ENCODE results near the gene CCDC91.

- TF ChIP-seq, protein P1, sequence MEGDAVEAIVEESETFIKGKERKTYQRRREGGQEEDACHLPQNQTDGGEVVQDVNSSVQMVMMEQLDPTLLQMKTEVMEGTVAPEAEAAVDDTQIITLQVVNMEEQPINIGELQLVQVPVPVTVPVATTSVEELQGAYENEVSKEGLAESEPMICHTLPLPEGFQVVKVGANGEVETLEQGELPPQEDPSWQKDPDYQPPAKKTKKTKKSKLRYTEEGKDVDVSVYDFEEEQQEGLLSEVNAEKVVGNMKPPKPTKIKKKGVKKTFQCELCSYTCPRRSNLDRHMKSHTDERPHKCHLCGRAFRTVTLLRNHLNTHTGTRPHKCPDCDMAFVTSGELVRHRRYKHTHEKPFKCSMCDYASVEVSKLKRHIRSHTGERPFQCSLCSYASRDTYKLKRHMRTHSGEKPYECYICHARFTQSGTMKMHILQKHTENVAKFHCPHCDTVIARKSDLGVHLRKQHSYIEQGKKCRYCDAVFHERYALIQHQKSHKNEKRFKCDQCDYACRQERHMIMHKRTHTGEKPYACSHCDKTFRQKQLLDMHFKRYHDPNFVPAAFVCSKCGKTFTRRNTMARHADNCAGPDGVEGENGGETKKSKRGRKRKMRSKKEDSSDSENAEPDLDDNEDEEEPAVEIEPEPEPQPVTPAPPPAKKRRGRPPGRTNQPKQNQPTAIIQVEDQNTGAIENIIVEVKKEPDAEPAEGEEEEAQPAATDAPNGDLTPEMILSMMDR (IDR thresholded peaks at IDR 0.05) = no peak
- TF ChIP-seq, protein P2, sequence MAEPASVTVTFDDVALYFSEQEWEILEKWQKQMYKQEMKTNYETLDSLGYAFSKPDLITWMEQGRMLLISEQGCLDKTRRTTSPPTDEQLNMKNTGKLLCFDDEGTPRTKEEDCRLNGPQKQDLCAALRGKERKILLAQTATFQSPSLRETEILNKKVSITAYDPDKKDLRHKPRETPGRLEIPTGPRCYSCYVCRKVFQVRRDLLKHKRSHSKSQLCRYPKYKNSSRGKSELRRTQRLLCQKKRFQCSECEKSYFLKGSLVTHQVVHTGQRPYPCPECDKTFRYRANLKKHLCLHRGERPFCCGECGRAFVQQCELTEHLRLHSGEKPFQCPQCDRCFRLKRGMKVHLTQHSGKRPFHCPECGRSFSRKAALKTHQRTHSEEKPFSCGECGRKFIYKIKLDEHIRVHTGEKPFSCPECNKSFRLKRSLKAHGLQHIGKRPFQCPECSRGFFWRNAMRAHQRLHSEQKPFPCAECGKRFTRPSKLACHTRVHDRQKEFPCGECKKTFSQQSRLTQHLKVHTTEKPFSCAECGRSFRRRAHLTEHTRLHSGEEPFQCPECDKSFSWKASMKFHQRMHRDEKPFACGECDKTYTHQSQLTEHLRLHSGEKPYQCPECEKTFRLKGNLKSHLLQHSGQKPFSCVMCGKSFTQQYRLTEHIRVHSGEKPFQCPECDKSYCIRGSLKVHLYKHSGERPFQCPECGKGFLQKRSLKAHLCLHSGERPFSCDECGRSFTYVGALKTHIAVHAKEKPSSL (CRISPR knock-in tag; conservative IDR thresholded peaks at IDR 0.05) = no peak
- no peak for TF ChIP-seq ZNF121 (CRISPR knock-in tag; IDR thresholded peaks at IDR 0.05)
- TF ChIP-seq, protein P3, sequence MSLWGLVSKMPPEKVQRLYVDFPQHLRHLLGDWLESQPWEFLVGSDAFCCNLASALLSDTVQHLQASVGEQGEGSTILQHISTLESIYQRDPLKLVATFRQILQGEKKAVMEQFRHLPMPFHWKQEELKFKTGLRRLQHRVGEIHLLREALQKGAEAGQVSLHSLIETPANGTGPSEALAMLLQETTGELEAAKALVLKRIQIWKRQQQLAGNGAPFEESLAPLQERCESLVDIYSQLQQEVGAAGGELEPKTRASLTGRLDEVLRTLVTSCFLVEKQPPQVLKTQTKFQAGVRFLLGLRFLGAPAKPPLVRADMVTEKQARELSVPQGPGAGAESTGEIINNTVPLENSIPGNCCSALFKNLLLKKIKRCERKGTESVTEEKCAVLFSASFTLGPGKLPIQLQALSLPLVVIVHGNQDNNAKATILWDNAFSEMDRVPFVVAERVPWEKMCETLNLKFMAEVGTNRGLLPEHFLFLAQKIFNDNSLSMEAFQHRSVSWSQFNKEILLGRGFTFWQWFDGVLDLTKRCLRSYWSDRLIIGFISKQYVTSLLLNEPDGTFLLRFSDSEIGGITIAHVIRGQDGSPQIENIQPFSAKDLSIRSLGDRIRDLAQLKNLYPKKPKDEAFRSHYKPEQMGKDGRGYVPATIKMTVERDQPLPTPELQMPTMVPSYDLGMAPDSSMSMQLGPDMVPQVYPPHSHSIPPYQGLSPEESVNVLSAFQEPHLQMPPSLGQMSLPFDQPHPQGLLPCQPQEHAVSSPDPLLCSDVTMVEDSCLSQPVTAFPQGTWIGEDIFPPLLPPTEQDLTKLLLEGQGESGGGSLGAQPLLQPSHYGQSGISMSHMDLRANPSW (CRISPR knock-in tag; conservative IDR thresholded peaks at IDR 0.05; ENCODE audit: low read depth) = no peak
- TF ChIP-seq MAX (CRISPR knock-in tag; IDR thresholded peaks at IDR 0.05) = no peak
- TF ChIP-seq TEAD1 (CRISPR knock-in tag; IDR thresholded peaks at IDR 0.05) = no peak
- no peak for TF ChIP-seq CREB1 (CRISPR knock-in tag; IDR thresholded peaks at IDR 0.05)
These were observed 193.1 kb downstream of the CCDC91 start for GRCh38 chr12:28383368-28383767.
